ENCODE results near the gene CDIPT. TPM values are rescaled to one million over a fixed set of nuclear protein-coding genes. Genes with fewer than 3 reads are reported as not detected.
A peak's percentile ranks its signal among the peaks of the same experiment; 100 is the strongest.

CDIPT gene
- total and polyA plus RNA-seq, 10 of the 15 experiments (the other 5 are each of a cell fraction or from before 2014, with no cell fraction given): 0.87 to 36.4 (median 27.1) TPM

DNA sequence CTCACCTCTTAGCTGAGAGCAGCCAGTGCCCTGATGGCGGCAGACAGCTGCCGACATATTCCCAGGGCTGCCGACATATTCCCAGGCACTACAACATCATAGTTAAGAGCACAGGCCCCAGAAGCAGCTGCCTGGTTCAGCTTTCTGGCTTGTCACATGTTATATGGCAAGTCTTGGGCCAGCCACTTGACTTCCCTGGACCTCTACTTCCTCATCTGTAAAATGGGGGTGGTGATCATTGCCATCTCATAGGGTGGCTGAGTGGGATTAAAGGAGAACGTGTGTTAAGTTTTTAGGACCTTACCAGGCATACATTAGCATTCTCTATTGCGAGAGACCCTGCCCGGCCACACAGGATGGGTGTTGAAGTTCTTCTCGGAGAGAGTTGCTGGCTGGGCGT lies 19.1 kb downstream of the CDIPT start:
- no peaks in the 10 kb centered on the region for H3K9me3 ChIP-seq (replicated peaks; ENCODE audit: control insufficient read depth, insufficient read depth, low read length)
- H3K27me3 ChIP-seq (replicated peaks in 1 of 2; ENCODE audit: control insufficient read depth in 2 of 2, insufficient read depth in 2 of 2, low read length in 1 of 2): no peaks in the 10 kb centered on the region
- TF ChIP-seq, protein P1, sequence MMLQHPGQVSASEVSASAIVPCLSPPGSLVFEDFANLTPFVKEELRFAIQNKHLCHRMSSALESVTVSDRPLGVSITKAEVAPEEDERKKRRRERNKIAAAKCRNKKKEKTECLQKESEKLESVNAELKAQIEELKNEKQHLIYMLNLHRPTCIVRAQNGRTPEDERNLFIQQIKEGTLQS (IDR thresholded peaks at IDR 0.05; ENCODE audit: borderline replicate concordance, extremely low read depth, low read depth, low read length): no peak
- TF ChIP-seq RAD51 (IDR thresholded peaks at IDR 0.05): no peak
- TF ChIP-seq MTA3 (IDR thresholded peaks at IDR 0.05; ENCODE audit: borderline replicate concordance, low read length): no peak
- ChIA-PET CTCF (no interaction called here), SMC1A (ENCODE audit: uncharacterized antibody, unreplicated experiment) (interaction anchor here (1.2 kb wide), 1 partner anchor 26 kb away, joined by 3 read pairs; no protein-coding TSS in a partner anchor), POLR2A (no interaction called here), RAD21 (ENCODE audit: unreplicated experiment) (no interaction called here)
- no peak overlapping the region for H3K4me3 ChIP-seq
- WGBS (ENCODE audit: insufficient coverage, insufficient replicate concordance, low lambda C conversion rate, missing lambda C conversion rate): 85% methylated on average over 8 of the region's 8 CpGs
- BruUV-seq (replicated peaks): no TSS peak
- in situ Hi-C loops (cut with MboI) (no loop called here), intact Hi-C loops (cut with micrococcal nuclease; ENCODE audit: unreplicated experiment) (no loop called here)
- no peaks in the 10 kb centered on the region for H3K4me1 ChIP-seq (ENCODE audit: control insufficient read depth, insufficient read depth, low read length)
- ATAC-seq (no peak), FAIRE-seq (no peak), DNase-seq (ENCODE audit: low read depth, low spot score) (no peak)
- H3K36me3 ChIP-seq (ENCODE audit: control insufficient read depth in 2 of 2, insufficient read depth in 2 of 2, low read length in 1 of 2): peaks cover 3 to 6% of the 10 kb centered on the region in 2 experiments; a peak in 3 of 4 replicates
- no peak overlapping the region for H3K27ac ChIP-seq (ENCODE audit: control insufficient read depth, insufficient read depth)
- H2AFZ ChIP-seq (ENCODE audit: control insufficient read depth, low read depth, low read length): no peak overlapping the region
- H3K4me2 ChIP-seq (ENCODE audit: control insufficient read depth, insufficient read depth): no peak overlapping the region
- H3K79me2 ChIP-seq (ENCODE audit: control insufficient read depth, insufficient read depth, low read length): no peaks in the 10 kb centered on the region
- H3K9ac ChIP-seq (ENCODE audit: control insufficient read depth, insufficient read depth, low read length): no peak overlapping the region
- H4K20me1 ChIP-seq (ENCODE audit: control insufficient read depth, insufficient read depth): no peaks in the 10 kb centered on the region

DNA sequence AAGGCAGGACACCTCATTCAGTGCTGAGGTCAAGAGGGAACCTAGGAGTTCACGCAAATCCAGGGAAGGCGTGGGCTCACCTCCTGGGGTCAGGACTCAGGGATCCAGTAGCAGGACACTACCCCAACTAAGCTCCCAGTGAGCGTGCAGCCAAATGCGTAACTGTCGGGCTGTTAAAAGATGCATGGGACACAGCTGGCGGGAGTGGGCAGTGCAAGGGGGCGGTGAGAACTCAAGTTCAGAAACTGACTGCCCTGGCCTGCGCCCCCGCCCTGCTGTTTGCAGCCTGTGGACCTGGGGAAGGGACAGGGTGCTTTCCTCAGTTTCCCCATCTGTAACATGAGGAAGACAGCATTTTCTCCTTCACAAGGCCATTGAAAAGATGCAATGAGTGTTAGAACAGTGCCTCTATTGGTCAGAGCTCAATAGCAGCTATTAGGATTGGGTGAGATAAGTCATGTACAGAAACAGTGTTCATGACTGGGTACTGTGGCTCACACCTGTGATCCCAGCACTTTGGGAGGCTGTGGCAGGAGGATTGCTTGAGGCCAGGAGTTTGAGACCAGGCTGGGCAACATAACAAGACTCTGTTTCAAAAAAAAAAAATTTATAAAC lies 20.2 kb downstream of the CDIPT start:
- CTCF ChIA-PET: interaction anchor here (0.8 to 1.0 kb wide), 2 partner anchors 30 to 57 kb away, joined by 3 read pairs; partner anchors contain the start of gene PRRT2
- no peaks in the 10 kb centered on the region for H4K20me1 ChIP-seq (ENCODE audit: control insufficient read depth, insufficient read depth)
- no peak overlapping the region for H2AFZ ChIP-seq (ENCODE audit: control insufficient read depth, low read depth, low read length)
- no peak overlapping the region for H3K4me3 ChIP-seq
- no peaks in the 10 kb centered on the region for H3K4me1 ChIP-seq (ENCODE audit: control insufficient read depth, insufficient read depth, low read length)
- in situ Hi-C loops (cut with MboI) (no loop called here), intact Hi-C loops (cut with micrococcal nuclease; ENCODE audit: unreplicated experiment) (no loop called here)
- FAIRE-seq (no peak), ATAC-seq (peak; percentile 57; the same call in 2 of the 3 replicates), DNase-seq (ENCODE audit: low read depth, low spot score) (no peak)
- H3K4me2 ChIP-seq (ENCODE audit: control insufficient read depth, insufficient read depth): no peak overlapping the region
- POLR2A ChIA-PET: interaction anchor here (0.5 to 1.0 kb wide), 3 partner anchors 25 to 170 kb away, joined by 3 to 5 read pairs (median 5); no protein-coding TSS in a partner anchor
- no peaks in the 10 kb centered on the region for H3K79me2 ChIP-seq (ENCODE audit: control insufficient read depth, insufficient read depth, low read length)
- WGBS (ENCODE audit: insufficient coverage, insufficient replicate concordance, low lambda C conversion rate, missing lambda C conversion rate): 97% methylated on average over 9 of the region's 9 CpGs
- RAD21 ChIA-PET (ENCODE audit: unreplicated experiment): interaction anchor here (0.6 kb wide), 1 partner anchor 148 kb away, joined by 3 read pairs; no protein-coding TSS in a partner anchor
- TF ChIP-seq NBN (IDR thresholded peaks at IDR 0.05): no peak
- TF ChIP-seq, protein P2, sequence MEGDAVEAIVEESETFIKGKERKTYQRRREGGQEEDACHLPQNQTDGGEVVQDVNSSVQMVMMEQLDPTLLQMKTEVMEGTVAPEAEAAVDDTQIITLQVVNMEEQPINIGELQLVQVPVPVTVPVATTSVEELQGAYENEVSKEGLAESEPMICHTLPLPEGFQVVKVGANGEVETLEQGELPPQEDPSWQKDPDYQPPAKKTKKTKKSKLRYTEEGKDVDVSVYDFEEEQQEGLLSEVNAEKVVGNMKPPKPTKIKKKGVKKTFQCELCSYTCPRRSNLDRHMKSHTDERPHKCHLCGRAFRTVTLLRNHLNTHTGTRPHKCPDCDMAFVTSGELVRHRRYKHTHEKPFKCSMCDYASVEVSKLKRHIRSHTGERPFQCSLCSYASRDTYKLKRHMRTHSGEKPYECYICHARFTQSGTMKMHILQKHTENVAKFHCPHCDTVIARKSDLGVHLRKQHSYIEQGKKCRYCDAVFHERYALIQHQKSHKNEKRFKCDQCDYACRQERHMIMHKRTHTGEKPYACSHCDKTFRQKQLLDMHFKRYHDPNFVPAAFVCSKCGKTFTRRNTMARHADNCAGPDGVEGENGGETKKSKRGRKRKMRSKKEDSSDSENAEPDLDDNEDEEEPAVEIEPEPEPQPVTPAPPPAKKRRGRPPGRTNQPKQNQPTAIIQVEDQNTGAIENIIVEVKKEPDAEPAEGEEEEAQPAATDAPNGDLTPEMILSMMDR (IDR thresholded peaks at IDR 0.05 in 2 of 3, conservative IDR thresholded peaks at IDR 0.05 in 1 of 3; ENCODE audit: control insufficient read depth in 2 of 3, extremely low read depth in 1 of 3, insufficient read depth in 1 of 3, low read depth in 3 of 3, low read length in 3 of 3): no peak
- TF ChIP-seq RAD21 (IDR thresholded peaks at IDR 0.05; ENCODE audit: insufficient read depth, low read depth, low read length): no peak
- no peak for TF ChIP-seq ZNF217 (IDR thresholded peaks at IDR 0.05)
- no peak for TF ChIP-seq RBBP5 (conservative IDR thresholded peaks at IDR 0.05)
- TF ChIP-seq POLR2AphosphoS2 (IDR thresholded peaks at IDR 0.05; ENCODE audit: low read depth, low read length): no peak
- SMC1A ChIA-PET (ENCODE audit: uncharacterized antibody, unreplicated experiment): interaction anchor here (0.6 to 1.2 kb wide), 2 partner anchors 24 to 912 kb away, joined by 3 read pairs; no protein-coding TSS in a partner anchor
- no TSS peak for BruUV-seq (replicated peaks)
- H3K36me3 ChIP-seq (ENCODE audit: control insufficient read depth in 2 of 2, insufficient read depth in 2 of 2, low read length in 1 of 2): peaks cover 3 to 6% of the 10 kb centered on the region in 2 experiments; a peak in 3 of 4 replicates
- no peaks in the 10 kb centered on the region for H3K27me3 ChIP-seq (replicated peaks in 1 of 2; ENCODE audit: control insufficient read depth in 2 of 2, insufficient read depth in 2 of 2, low read length in 1 of 2)
- H3K9me3 ChIP-seq (replicated peaks; ENCODE audit: control insufficient read depth, insufficient read depth, low read length): no peaks in the 10 kb centered on the region
- H3K27ac ChIP-seq (ENCODE audit: control insufficient read depth, insufficient read depth): no peak overlapping the region
- no peak overlapping the region for H3K9ac ChIP-seq (ENCODE audit: control insufficient read depth, insufficient read depth, low read length)
